H1 (cell line): ENCODE results near the gene CNKSR2. TPM values are rescaled to one million over a fixed set of nuclear protein-coding genes. Genes with fewer than 3 reads are reported as not detected.

Experiments
- CTCF ChIA-PET: fragments of 300-600 bp; sonication (Branson Sonifier 250); formaldehyde crosslinking; loops from one replicate; lab custom pipeline; 2021; ENCODE audit not compliant: partially characterized antibody; lab: Charles Lee
- POLR2A ChIA-PET: fragments of 300-600 bp; sonication (Branson Sonifier 250); formaldehyde crosslinking; loops from one replicate; lab custom pipeline; 2021; ENCODE audit warnings: inconsistent platforms; ENCODE audit not compliant: partially characterized antibody; lab: Charles Lee
- DNase-seq, 2 experiments: peaks; one replicate each; pipeline versions ENCODE4 v3.0.0 to v3.0.0-alpha.2; 2010 to 2022; ENCODE audit warnings: low spot score in 2 of 2, low read depth in 1 of 2, mixed read lengths in 1 of 2
- FAIRE-seq: peaks from 2 replicates; lab custom pipeline; 2011; peaks lifted over from hg19 to GRCh38; lab: Jason Lieb, UNC
- H2AFZ ChIP-seq: 2 replicates; pipeline ENCODE4 v1.8.1; 2012; ENCODE audit warnings: low read length, inconsistent platforms
- H2AK5ac ChIP-seq: 2 replicates; pipeline ENCODE4 v1.6.1; 2013; ENCODE audit warnings: low read depth, low read length
- H2BK120ac ChIP-seq: replicated peaks from 2 replicates; pipeline ENCODE3; 2013; ENCODE audit warnings: low read depth, low read length, inconsistent platforms
- H2BK12ac ChIP-seq: 2 replicates; pipeline ENCODE4 v1.6.1; 2013; ENCODE audit warnings: low read depth, low read length
- H2BK15ac ChIP-seq: 2 replicates; pipeline ENCODE4 v1.6.1; 2013; ENCODE audit warnings: low read length
- H2BK20ac ChIP-seq: 2 replicates; pipeline ENCODE4 v1.6.1; 2013; ENCODE audit warnings: low read length
- H2BK5ac ChIP-seq: 2 replicates; pipeline ENCODE4 v1.6.1; 2013; ENCODE audit warnings: low read depth, low read length
- H3K14ac ChIP-seq: 2 replicates; pipeline ENCODE4 v1.6.1; 2013; ENCODE audit warnings: inconsistent platforms; ENCODE audit not compliant: insufficient read length
- H3K18ac ChIP-seq: 2 replicates; pipeline ENCODE4 v1.6.1; 2013; ENCODE audit warnings: low read length; ENCODE audit errors: extremely low read depth
- H3K23ac ChIP-seq: 2 replicates; pipeline ENCODE4 v1.6.1; 2013; ENCODE audit warnings: inconsistent platforms; ENCODE audit not compliant: insufficient read length
- H3K23me2 ChIP-seq: 2 replicates; pipeline ENCODE4 v1.6.1; 2013; ENCODE audit warnings: low read depth, low read length
- H3K27ac ChIP-seq: 2 replicates; pipeline ENCODE4 v1.6.1; 2011; ENCODE audit warnings: low read depth, low read length, inconsistent platforms
- H3K27me3 ChIP-seq, 4 experiments: replicated peaks in 1 of 4; 1 replicate in 1 of 4; 2 replicates in 3 of 4; pipeline versions ENCODE4 v1.6.1 to v1.8.1; 2011 to 2013; ENCODE audit warnings: low read length in 3 of 4, mild to moderate bottlenecking in 3 of 4, inconsistent platforms in 2 of 4, mixed read lengths in 2 of 4, moderate library complexity in 1 of 4; ENCODE audit not compliant: control insufficient read depth in 3 of 4, insufficient read depth in 3 of 4; ENCODE audit errors: extremely low read depth in 1 of 4
- H3K36me3 ChIP-seq, 4 experiments: 2 replicates each; pipeline versions ENCODE4 v1.6.1 to v1.8.1; 2011 to 2013; ENCODE audit warnings: mild to moderate bottlenecking in 4 of 4, low read length in 3 of 4, moderate library complexity in 2 of 4, control low read depth in 1 of 4, inconsistent platforms in 1 of 4; ENCODE audit not compliant: insufficient read depth in 4 of 4, control insufficient read depth in 2 of 4
- H3K4ac ChIP-seq: replicated peaks from 2 replicates; pipeline ENCODE3; 2013; ENCODE audit warnings: low read length, low read depth, mixed read lengths, inconsistent platforms; ENCODE audit not compliant: insufficient read length
- H3K4me1 ChIP-seq, 4 experiments: replicated peaks in 1 of 4; 1 replicate in 1 of 4; 2 replicates in 3 of 4; pipeline versions ENCODE4 v1.6.1 to v1.8.1; 2011 to 2013; ENCODE audit warnings: low read length in 3 of 4, inconsistent platforms in 2 of 4, mixed read lengths in 1 of 4; ENCODE audit not compliant: insufficient read depth in 4 of 4, control insufficient read depth in 3 of 4
- H3K4me2 ChIP-seq, 2 experiments: 2 replicates each; pipeline versions ENCODE4 v1.6.1 to v1.8.1; 2011 to 2013; ENCODE audit warnings: low read depth in 2 of 2, low read length in 2 of 2, control low read depth in 1 of 2, inconsistent platforms in 1 of 2, mild to moderate bottlenecking in 1 of 2; ENCODE audit not compliant: insufficient read depth in 1 of 2
- H3K4me3 ChIP-seq, 4 experiments: fragments of 200-600, 300-600 bp in 1 of 4; sonication (generic), shearing (Covaris generic), sonication (Bioruptor Twin) in 1 of 4; 2 replicates each; pipeline versions ENCODE4 v1.5.1 to v1.8.1; 2011 to 2016; ENCODE audit warnings: low read length in 4 of 4, low read depth in 3 of 4, control low read depth in 2 of 4, inconsistent platforms in 2 of 4, mild to moderate bottlenecking in 2 of 4, mixed read lengths in 1 of 4, moderate library complexity in 1 of 4; ENCODE audit not compliant: insufficient read depth in 2 of 4; ENCODE audit errors: extremely low read depth in 1 of 4
- H3K56ac ChIP-seq: replicated peaks from 2 replicates; pipeline ENCODE3; 2013; ENCODE audit warnings: low read depth, mild to moderate bottlenecking, mixed read lengths, low read length, inconsistent platforms; ENCODE audit not compliant: insufficient read length
- H3K79me1 ChIP-seq: 2 replicates; pipeline ENCODE4 v1.6.1; 2013; ENCODE audit warnings: low read depth, low read length, control low read depth
- H3K79me2 ChIP-seq, 2 experiments: 2 replicates each; pipeline versions ENCODE4 v1.6.1 to v1.8.1; 2012 to 2013; ENCODE audit warnings: low read length in 2 of 2, mild to moderate bottlenecking in 2 of 2, inconsistent platforms in 1 of 2; ENCODE audit not compliant: insufficient read depth in 2 of 2, control insufficient read depth in 1 of 2
- H3K9ac ChIP-seq, 4 experiments: replicated peaks in 1 of 4; 1 replicate in 1 of 4; 2 replicates in 3 of 4; pipeline versions ENCODE4 v1.6.1 to v1.8.1; 2011 to 2013; ENCODE audit warnings: low read depth in 3 of 4, low read length in 3 of 4, control low read depth in 2 of 4, mild to moderate bottlenecking in 2 of 4, moderate library complexity in 2 of 4, inconsistent platforms in 1 of 4; ENCODE audit errors: extremely low read depth in 1 of 4
- H3K9me3 ChIP-seq, 2 experiments: 2 replicates each; pipeline versions ENCODE4 v1.6.1 to v1.8.1; 2012 to 2013; ENCODE audit warnings: mild to moderate bottlenecking in 2 of 2, moderate library complexity in 2 of 2, control low read depth in 1 of 2, inconsistent platforms in 1 of 2, low read depth in 1 of 2, low read length in 1 of 2, mixed read lengths in 1 of 2; ENCODE audit not compliant: insufficient read depth in 2 of 2
- H4K20me1 ChIP-seq, 2 experiments: replicated peaks in 1 of 2; 2 replicates each; pipeline versions ENCODE3 to v1.8.1; 2011 to 2013; ENCODE audit warnings: inconsistent platforms in 2 of 2, low read length in 2 of 2, mild to moderate bottlenecking in 1 of 2; ENCODE audit not compliant: insufficient read depth in 2 of 2, control insufficient read depth in 1 of 2
- H4K5ac ChIP-seq: 2 replicates; pipeline ENCODE4 v1.6.1; 2013; ENCODE audit warnings: low read length, low read depth, mixed read lengths, inconsistent platforms; ENCODE audit not compliant: insufficient read length
- H4K8ac ChIP-seq: 2 replicates; pipeline ENCODE4 v1.8.0; 2013; ENCODE audit warnings: mild to moderate bottlenecking, moderate library complexity, low read length, inconsistent platforms; ENCODE audit not compliant: insufficient read depth; ENCODE audit errors: extremely low read depth
- H4K91ac ChIP-seq: replicated peaks from 2 replicates; pipeline ENCODE3; 2013; ENCODE audit warnings: low read length, mixed read lengths, inconsistent platforms; ENCODE audit not compliant: insufficient read length
- ASH2L ChIP-seq: fragments of 200-600, 300-600 bp; sonication (generic); IDR thresholded peaks from one replicate; pipeline ENCODE4 v1.7.1; 2017; ENCODE audit warnings: low read length
- BCL11A ChIP-seq, 2 experiments: IDR thresholded peaks; one replicate each; pipeline ENCODE4 v1.6.1; 2011; ENCODE audit warnings: low read depth in 2 of 2, low read length in 2 of 2, mild to moderate bottlenecking in 2 of 2
- CHD2 ChIP-seq: IDR thresholded peaks from 2 replicates; pipeline ENCODE4 v1.6.1; 2012; ENCODE audit warnings: low read length, improper control_type of control experiment
- FOSL1 ChIP-seq: IDR thresholded peaks from 2 replicates; pipeline ENCODE4 v1.6.1; 2011; ENCODE audit warnings: mild to moderate bottlenecking, low read depth, low read length, moderate library complexity; ENCODE audit not compliant: insufficient read depth
- HDAC2 ChIP-seq, 2 experiments: fragments of 300-600 bp in 1 of 2; sonication (generic) in 1 of 2; IDR thresholded peaks; 2 replicates each; pipeline ENCODE4 v1.6.1; 2011 to 2012; ENCODE audit warnings: low read depth in 2 of 2, low read length in 2 of 2, mild to moderate bottlenecking in 2 of 2, moderate library complexity in 2 of 2, borderline replicate concordance in 1 of 2, inconsistent platforms in 1 of 2
- SRF ChIP-seq: IDR thresholded peaks from 2 replicates; pipeline ENCODE4 v1.6.1; 2011; ENCODE audit warnings: mild to moderate bottlenecking, low read depth, low read length, moderate library complexity
- YY1 ChIP-seq: IDR thresholded peaks from 2 replicates; pipeline ENCODE4 v1.6.1; 2011; ENCODE audit warnings: low read depth, mild to moderate bottlenecking, low read length
- ZNF274 ChIP-seq: IDR thresholded peaks from 2 replicates; pipeline ENCODE4 v1.7.0; 2012; ENCODE audit warnings: low read length, borderline replicate concordance; ENCODE audit errors: extremely low read depth
- WGBS, 2 experiments: shearing (Covaris generic) in 1 of 2; methylation state at CpG; one replicate each; pipeline versions ENCODE4 v1.1.6 to v1.1.7; 2013 to 2015; ENCODE audit warnings: low lambda C conversion rate in 2 of 2, mixed read lengths in 2 of 2, inconsistent platforms in 1 of 2, low coverage in 1 of 2, missing lambda C conversion rate in 1 of 2; ENCODE audit not compliant: insufficient replicate concordance in 2 of 2, insufficient coverage in 1 of 2, insufficient read length in 1 of 2; ENCODE audit errors: extremely low coverage in 1 of 2, missing lambda C conversion rate in 1 of 2; 5-methylcytosine and 5-hydroxymethylcytosine counted together
- polyA plus RNA-seq, 7 experiments: library from polyadenylated mRNA; depleted of rRNA in 3 of 7; stranded (reverse) in 5 of 7; unstranded in 2 of 7; fragments of >200 nt in 5 of 7; fragments of 200-250 nt in 2 of 7; gene quantifications; 1 replicate in 5 of 7; 2 replicates in 1 of 7; 4 replicates in 1 of 7; pipeline versions ENCODE4 v1.2.1 to v1.2.3, GENCODE V29; 2011 to 2013; ENCODE audit warnings: missing spikeins in 2 of 7, mixed read lengths in 2 of 7
- total RNA-seq: library from RNA; stranded (reverse); fragmentation: NEBNext Ultra II Directional; extraction: Animal tissue kit (Norgen Biotek cat#: 25700); gene quantifications from 2 replicates; pipeline ENCODE4 v1.2.1, GENCODE V29; 2021
- TF ChIP-seq, protein P1 (sequence below): IDR thresholded peaks from 2 replicates; pipeline ENCODE4 v1.6.1; 2011; ENCODE audit warnings: low read depth, mild to moderate bottlenecking, low read length; ENCODE audit not compliant: insufficient read depth

The CNKSR2 gene
- total and polyA plus RNA-seq, 2 of the 8 experiments (the other 6 are each of a cell fraction or from before 2014, with no cell fraction given): 5.5 to 16.3 TPM

DNA sequence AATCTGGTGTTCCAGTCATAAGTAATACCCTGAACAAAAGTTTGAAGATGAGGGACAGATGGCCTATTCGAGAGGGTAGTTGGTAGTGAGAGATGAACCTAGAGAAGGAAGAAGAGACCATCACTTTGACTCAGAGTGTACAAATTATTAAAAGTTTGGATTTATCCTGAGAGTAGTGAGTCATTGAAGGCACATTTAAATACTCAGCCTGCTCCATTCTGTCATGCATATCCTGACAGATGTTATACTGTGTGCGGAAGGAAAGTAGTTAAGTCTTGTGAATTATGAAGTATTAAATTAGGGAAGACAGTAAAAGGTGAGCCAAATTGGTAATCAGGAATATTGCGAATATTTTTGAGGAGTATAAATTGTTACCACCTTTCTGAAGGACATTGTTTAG lies 190.8 kb downstream of the CNKSR2 start:
- H4K20me1 ChIP-seq: no peaks in the 10 kb centered on the region
- DNase-seq (no peak), FAIRE-seq (no peak)
- H2BK15ac ChIP-seq: no peak overlapping the region
- ChIA-PET CTCF (no interaction called here), POLR2A (no interaction called here)
- H2BK12ac ChIP-seq: no peak overlapping the region
- H3K27me3 ChIP-seq: no peaks in the 10 kb centered on the region
- H3K56ac ChIP-seq: no peak overlapping the region
- no peaks in the 10 kb centered on the region for H3K9me3 ChIP-seq
- H3K9ac ChIP-seq: no peak overlapping the region
- H3K14ac ChIP-seq: no peak overlapping the region
- no peak overlapping the region for H2BK120ac ChIP-seq
- no peaks in the 10 kb centered on the region for H3K4me1 ChIP-seq
- no peaks in the 10 kb centered on the region for H3K23me2 ChIP-seq
- no peak overlapping the region for H2BK5ac ChIP-seq
- H4K91ac ChIP-seq: no peak overlapping the region
- H4K5ac ChIP-seq: no peak overlapping the region
- H4K8ac ChIP-seq: no peak overlapping the region
- H3K27ac ChIP-seq: no peak overlapping the region
- H2AFZ ChIP-seq: no peak overlapping the region
- H3K4me2 ChIP-seq: no peak overlapping the region
- H3K18ac ChIP-seq: no peak overlapping the region
- no peak overlapping the region for H3K4ac ChIP-seq
- H2BK20ac ChIP-seq: no peak overlapping the region
- H3K79me2 ChIP-seq: no peaks in the 10 kb centered on the region
- H3K79me1 ChIP-seq: no peaks in the 10 kb centered on the region
- H3K36me3 ChIP-seq: no peaks in the 10 kb centered on the region
- no peak overlapping the region for H2AK5ac ChIP-seq
- WGBS, 2 experiments: 93 to 100% methylated on average over 1 to 3 of the region's 3 CpGs
- no peak overlapping the region for H3K4me3 ChIP-seq
- TF ChIP-seq YY1 (no peak), FOSL1 (no peak), HDAC2 (IDR thresholded peaks at IDR 0.05; ENCODE audit: borderline replicate concordance in 1 of 2, low read depth in 2 of 2, low read length in 2 of 2) (no peak), CHD2 (no peak), SRF (no peak), BCL11A (IDR thresholded peaks at IDR 0.05; ENCODE audit: low read depth in 2 of 2, low read length in 2 of 2) (no peak), ASH2L (no peak), ZNF274 (no peak)
- TF ChIP-seq, protein P1, sequence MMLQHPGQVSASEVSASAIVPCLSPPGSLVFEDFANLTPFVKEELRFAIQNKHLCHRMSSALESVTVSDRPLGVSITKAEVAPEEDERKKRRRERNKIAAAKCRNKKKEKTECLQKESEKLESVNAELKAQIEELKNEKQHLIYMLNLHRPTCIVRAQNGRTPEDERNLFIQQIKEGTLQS: no peak
- H3K23ac ChIP-seq: no peak overlapping the region
